ENCODE data around the gene EFNA5.
"Not testable (repeated sequence)": the region's sequence is repeated elsewhere in the genome, so short reads cannot be mapped to it uniquely, and the experiment has no call there.

EFNA5 gene

DNA sequence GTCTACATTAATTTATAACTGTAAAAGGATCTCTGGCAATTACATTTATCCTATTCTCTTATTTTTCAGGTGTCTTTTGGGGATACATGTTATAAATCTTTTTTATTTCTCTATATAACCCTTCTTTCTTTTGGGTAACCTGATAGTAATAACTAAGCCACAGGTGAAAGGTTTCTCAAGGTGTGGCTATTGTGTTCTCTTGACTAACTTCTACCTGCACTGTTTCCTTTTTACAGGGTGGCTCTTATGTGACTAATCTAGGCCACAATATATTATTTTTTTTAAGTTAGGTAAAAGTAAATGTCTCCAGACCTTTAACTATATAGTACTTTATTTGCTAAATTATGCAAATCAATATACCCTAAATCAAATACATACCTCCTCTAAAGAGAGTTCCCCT, 193.2 kb downstream of the EFNA5 start:
- DNase-seq, result no peak

DNA sequence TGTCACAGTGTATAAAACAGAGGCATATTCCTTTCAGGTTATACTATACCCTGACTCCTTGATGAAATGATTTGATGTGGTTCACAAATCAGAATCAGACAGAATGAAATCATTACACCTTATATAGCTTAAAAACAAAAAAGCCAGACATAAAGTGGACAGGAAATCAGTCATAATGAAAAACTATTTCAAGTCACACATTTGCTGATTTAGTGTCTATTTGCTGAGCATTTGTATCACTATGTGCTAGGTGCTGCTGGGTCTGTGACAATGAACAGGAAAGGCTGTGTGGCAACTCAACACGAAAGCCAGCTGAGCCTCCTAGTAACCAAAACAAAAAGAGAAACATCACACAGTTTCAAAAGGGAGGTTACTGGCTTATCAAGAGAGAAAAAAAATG, 194.0 kb downstream of the EFNA5 start:
- DNase-seq, result no peak

DNA sequence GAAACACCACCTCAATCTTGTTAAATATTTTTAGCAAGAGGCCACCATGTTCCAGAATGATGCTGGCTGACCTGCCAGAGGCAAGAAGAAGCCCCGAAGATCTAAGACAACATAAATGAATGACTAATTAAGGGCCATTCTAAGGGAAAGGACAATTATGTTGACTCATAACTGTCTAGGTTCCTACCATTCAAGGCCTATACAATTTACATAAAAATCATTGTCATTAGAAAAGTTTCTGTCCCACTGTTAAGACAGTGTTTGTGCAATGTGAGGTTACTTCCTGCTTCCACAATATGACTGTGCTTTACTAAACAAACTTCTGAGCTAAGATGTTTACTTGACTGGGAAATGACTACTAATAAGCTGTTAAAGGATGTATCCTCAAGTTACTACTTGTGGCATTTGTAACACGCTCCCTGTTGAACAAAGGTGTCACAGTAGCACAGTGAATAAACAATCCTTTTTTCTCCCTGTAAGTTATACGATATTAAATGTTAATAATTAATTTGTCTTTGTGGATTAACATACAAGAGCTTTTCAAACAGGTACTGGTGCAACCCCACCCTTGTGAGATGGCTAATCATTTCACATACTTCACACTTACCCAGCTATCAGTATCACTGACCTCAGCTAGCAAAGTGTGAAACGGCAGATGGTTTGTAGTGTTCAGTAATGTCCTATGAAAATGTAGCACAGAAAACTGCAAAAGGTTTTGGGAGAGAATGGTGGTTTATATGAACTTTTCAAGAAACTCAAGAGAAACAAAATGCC, 195.8 kb downstream of the EFNA5 start:
- DNase-seq, result peak; percentile 19

DNA sequence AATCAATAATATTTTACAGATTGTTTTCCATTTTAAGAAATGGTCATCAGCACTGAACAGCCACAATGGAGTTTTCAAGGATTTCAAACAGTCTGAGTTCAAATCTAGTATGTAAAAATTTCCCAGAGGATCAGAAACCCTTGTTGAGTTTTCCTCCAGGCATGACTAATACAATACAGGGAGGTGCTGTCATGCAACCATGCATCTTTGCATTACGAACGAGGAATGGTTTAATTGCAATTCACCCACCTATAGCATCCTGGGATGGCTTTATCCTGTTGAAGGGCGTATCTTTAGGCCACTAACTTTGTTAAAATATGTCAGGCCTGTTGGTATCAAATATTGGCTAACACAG, 196.4 kb downstream of the EFNA5 start:
- no peak for DNase-seq

- no peak for DNase-seq
Observed at GRCh38 chr5:107472620-107473064, 198.1 kb downstream of the EFNA5 start.

DNA sequence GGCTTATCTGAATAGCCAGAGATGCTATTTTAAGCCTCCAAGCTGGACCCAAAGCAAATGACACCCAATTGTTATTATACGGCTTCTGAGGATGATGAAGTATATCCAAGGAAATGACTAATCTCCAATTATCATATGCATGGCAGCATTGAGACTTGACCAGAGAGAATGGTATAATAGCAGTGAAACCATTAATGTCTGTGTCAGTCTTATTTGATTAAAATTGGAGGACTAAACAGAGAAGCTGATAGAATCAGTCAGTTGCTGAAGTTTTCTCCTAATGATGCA, 200.5 kb downstream of the EFNA5 start:
- peak; percentile 57 for DNase-seq

GRCh38 chr5:107469485-107470294, 201.0 kb downstream of the EFNA5 start:
- peak; percentile 86 for DNase-seq

GRCh38 chr5:107469064-107469463, 201.7 kb downstream of the EFNA5 start:
- no peak for DNase-seq

- DNase-seq, result no peak
Observed at GRCh38 chr5:107468276-107468675, 202.5 kb downstream of the EFNA5 start.

- no peak for DNase-seq
Observed at GRCh38 chr5:107467137-107467932, 203.4 kb downstream of the EFNA5 start.

GRCh38 chr5:107466233-107466769, 204.4 kb downstream of the EFNA5 start:
- peak; percentile 86 for DNase-seq

GRCh38 chr5:107464876-107465275, 205.9 kb downstream of the EFNA5 start:
- DNase-seq, result no peak

DNA sequence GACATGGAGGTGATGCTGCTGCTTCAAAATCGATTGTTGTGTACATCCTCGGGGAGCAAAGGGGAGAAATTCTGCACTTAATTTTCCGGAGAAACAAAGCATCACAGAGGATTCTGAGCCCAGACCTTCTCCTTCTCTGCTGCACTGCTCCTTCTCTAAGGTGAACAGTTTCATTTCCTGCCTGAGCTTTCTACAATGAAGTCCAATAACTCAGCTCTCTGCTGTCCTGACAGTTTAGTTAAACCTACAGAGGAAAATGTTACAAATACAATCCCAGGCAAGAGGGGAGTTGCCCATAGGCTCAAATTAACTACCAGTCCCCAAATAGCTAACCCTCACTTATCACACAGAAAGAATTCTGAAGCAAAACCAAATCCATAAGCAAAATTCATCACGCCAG, 206.3 kb downstream of the EFNA5 start:
- no peak for DNase-seq

- no peak for DNase-seq
Observed at GRCh38 chr5:107463731-107464130, 207.0 kb downstream of the EFNA5 start.

GRCh38 chr5:107461770-107462169, 209.0 kb downstream of the EFNA5 start:
- peak; percentile 14 for DNase-seq

GRCh38 chr5:107460789-107461188, 209.9 kb downstream of the EFNA5 start:
- DNase-seq, result no peak

DNA sequence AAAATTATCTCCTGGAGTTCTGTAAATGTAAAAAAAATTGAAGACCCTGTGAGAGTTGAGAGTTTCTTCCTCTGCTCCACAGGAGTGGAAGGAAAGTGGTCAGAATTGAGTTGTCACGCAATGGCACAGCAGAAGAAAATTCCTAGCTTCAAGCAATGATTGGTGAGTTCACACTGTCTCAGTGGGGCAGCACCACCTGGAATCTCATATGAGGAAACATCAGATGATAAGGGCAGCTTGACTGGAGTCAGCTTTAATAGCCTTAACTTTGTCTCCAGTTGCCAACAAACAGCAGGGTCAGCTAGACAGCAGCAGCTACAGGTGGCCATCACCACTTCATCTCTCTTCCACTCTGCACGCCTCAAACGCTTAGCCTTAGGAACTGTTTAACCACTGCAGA, 211.1 kb downstream of the EFNA5 start:
- DNase-seq, result no peak

GRCh38 chr5:107458322-107458721, 212.4 kb downstream of the EFNA5 start:
- no peak for DNase-seq

DNA sequence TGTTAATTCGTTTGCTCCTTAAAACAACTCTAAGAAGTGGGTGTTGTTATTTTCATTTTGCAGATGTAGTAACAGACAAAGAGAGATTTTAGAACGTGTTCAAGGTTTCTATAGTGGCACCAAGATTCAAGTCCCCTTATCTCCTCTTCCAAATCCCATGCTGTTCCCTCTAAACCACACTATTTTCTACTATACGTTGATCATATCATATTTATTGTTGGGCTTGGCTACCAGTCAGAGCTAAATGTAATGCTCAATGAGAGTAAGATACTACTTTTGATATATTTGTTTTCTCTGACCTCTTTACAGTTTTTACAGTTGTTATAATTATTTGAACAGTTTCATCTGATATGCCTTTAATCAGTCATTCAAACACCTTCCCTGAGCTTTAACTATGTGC, 212.9 kb downstream of the EFNA5 start:
- DNase-seq, result no peak

GRCh38 chr5:107457138-107457537, 213.6 kb downstream of the EFNA5 start:
- DNase-seq, result no peak

DNA sequence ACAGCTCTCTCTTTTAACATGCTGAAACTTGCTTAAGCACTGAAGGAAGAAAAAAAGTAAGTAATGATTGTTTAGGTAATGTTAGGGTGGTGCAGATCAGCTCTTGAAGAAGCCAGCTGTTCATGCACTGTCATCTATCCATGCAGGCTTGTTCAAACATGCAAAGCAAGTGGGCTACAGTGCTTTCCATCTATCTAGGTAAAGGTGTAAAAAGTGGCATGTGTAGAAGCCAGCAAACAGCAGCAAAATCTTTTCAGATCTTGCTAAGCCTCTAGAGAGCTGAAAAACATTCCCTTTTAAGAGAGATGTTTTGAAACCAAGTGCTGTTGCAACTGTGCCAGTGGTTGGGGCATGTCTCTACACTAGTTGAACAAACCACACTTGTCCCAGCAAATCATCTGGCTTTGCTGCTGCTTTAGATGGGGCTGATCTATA, 214.4 kb downstream of the EFNA5 start:
- DNase-seq, result no peak

- peak; percentile 80 for DNase-seq
Observed at GRCh38 chr5:107455111-107455544, 215.6 kb downstream of the EFNA5 start.

- not testable (repeated sequence) for DNase-seq
Observed at GRCh38 chr5:107451827-107452226, 218.9 kb downstream of the EFNA5 start.
